ENCODE results near the gene ZNF853. TPM values are rescaled to one million over a fixed set of nuclear protein-coding genes. Genes with fewer than 3 reads are reported as not detected.

The ZNF853 gene
- total and polyA plus RNA-seq, 10 of the 15 experiments (the other 5 are each of a cell fraction or from before 2014, with no cell fraction given) = 0.04 to 0.26 (median 0.05) TPM; not detected in 4

GRCh38 chr7:6637544-6638229, 22.3 kb downstream of the ZNF853 start (continued):
- TF ChIP-seq MYC (IDR thresholded peaks at IDR 0.05; ENCODE audit: insufficient read depth, insufficient read length, insufficient replicate concordance, low read length, severe bottlenecking) (no peak), HDAC6 (IDR thresholded peaks at IDR 0.05; ENCODE audit: unreplicated experiment) (no peak), RCOR1 (conservative IDR thresholded peaks at IDR 0.05; ENCODE audit: low read depth, low read length) (no peak), BCL3 (IDR thresholded peaks at IDR 0.05; ENCODE audit: borderline replicate concordance, insufficient read depth, low read depth, low read length, poor library complexity, severe bottlenecking) (no peak), NFIC (IDR thresholded peaks at IDR 0.05; ENCODE audit: low read depth, low read length) (no peak), CREB1 (IDR thresholded peaks at IDR 0.05; ENCODE audit: low read depth) (no peak), HSF1 (IDR thresholded peaks at IDR 0.05; ENCODE audit: low read depth, low read length) (no peak), FOXM1 (IDR thresholded peaks at IDR 0.05; ENCODE audit: low read depth, low read length) (no peak), NFYB (IDR thresholded peaks at IDR 0.05; ENCODE audit: insufficient read depth, low read depth, low read length) (no peak), HDAC2 (IDR thresholded peaks at IDR 0.05) (no peak), MTA3 (IDR thresholded peaks at IDR 0.05; ENCODE audit: borderline replicate concordance, low read length) (no peak), BMI1 (IDR thresholded peaks at IDR 0.05; ENCODE audit: borderline replicate concordance) (no peak), POLR2AphosphoS5 (IDR thresholded peaks at IDR 0.05; ENCODE audit: low read length) (no peak), EP300 (IDR thresholded peaks at IDR 0.05; ENCODE audit: borderline replicate concordance in 1 of 2, control insufficient read depth in 1 of 2, low read depth in 2 of 2, low read length in 2 of 2) (no peak), YBX1 (IDR thresholded peaks at IDR 0.05) (no peak), DPF2 (IDR thresholded peaks at IDR 0.05) (peak; percentile 39; the same call in 1 of the 2 replicates), BRCA1 (IDR thresholded peaks at IDR 0.05; ENCODE audit: low read depth, low read length) (no peak)
- TF ChIP-seq, protein P1, sequence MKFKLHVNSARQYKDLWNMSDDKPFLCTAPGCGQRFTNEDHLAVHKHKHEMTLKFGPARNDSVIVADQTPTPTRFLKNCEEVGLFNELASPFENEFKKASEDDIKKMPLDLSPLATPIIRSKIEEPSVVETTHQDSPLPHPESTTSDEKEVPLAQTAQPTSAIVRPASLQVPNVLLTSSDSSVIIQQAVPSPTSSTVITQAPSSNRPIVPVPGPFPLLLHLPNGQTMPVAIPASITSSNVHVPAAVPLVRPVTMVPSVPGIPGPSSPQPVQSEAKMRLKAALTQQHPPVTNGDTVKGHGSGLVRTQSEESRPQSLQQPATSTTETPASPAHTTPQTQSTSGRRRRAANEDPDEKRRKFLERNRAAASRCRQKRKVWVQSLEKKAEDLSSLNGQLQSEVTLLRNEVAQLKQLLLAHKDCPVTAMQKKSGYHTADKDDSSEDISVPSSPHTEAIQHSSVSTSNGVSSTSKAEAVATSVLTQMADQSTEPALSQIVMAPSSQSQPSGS (IDR thresholded peaks at IDR 0.05; ENCODE audit: low read length) = no peak
- TF ChIP-seq, protein P2, sequence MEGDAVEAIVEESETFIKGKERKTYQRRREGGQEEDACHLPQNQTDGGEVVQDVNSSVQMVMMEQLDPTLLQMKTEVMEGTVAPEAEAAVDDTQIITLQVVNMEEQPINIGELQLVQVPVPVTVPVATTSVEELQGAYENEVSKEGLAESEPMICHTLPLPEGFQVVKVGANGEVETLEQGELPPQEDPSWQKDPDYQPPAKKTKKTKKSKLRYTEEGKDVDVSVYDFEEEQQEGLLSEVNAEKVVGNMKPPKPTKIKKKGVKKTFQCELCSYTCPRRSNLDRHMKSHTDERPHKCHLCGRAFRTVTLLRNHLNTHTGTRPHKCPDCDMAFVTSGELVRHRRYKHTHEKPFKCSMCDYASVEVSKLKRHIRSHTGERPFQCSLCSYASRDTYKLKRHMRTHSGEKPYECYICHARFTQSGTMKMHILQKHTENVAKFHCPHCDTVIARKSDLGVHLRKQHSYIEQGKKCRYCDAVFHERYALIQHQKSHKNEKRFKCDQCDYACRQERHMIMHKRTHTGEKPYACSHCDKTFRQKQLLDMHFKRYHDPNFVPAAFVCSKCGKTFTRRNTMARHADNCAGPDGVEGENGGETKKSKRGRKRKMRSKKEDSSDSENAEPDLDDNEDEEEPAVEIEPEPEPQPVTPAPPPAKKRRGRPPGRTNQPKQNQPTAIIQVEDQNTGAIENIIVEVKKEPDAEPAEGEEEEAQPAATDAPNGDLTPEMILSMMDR (IDR thresholded peaks at IDR 0.05 in 2 of 3, conservative IDR thresholded peaks at IDR 0.05 in 1 of 3; ENCODE audit: control insufficient read depth in 2 of 3, extremely low read depth in 1 of 3, insufficient read depth in 1 of 3, low read depth in 3 of 3, low read length in 3 of 3) = peak; percentile 39 to 64 (median 53)
- TF ChIP-seq, protein P3, sequence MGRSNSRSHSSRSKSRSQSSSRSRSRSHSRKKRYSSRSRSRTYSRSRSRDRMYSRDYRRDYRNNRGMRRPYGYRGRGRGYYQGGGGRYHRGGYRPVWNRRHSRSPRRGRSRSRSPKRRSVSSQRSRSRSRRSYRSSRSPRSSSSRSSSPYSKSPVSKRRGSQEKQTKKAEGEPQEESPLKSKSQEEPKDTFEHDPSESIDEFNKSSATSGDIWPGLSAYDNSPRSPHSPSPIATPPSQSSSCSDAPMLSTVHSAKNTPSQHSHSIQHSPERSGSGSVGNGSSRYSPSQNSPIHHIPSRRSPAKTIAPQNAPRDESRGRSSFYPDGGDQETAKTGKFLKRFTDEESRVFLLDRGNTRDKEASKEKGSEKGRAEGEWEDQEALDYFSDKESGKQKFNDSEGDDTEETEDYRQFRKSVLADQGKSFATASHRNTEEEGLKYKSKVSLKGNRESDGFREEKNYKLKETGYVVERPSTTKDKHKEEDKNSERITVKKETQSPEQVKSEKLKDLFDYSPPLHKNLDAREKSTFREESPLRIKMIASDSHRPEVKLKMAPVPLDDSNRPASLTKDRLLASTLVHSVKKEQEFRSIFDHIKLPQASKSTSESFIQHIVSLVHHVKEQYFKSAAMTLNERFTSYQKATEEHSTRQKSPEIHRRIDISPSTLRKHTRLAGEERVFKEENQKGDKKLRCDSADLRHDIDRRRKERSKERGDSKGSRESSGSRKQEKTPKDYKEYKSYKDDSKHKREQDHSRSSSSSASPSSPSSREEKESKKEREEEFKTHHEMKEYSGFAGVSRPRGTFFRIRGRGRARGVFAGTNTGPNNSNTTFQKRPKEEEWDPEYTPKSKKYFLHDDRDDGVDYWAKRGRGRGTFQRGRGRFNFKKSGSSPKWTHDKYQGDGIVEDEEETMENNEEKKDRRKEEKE (IDR thresholded peaks at IDR 0.05) = no peak
